IMR-90 (cell line): ENCODE results near the gene SH2D4B.

Experiments used
- BHLHE40 ChIP-seq: fragments of 150-350 bp; IDR thresholded peaks from 2 replicates; pipeline ENCODE4 v1.6.1; 2016; ENCODE audit warnings: mild to moderate bottlenecking, low read depth, low read length
- CEBPB ChIP-seq: IDR thresholded peaks from 2 replicates; pipeline ENCODE4 v1.6.1; 2012; ENCODE audit warnings: low read depth, low read length, improper control_type of control experiment
- CHD1 ChIP-seq: IDR thresholded peaks from 2 replicates; pipeline ENCODE4 v1.6.1; 2012; ENCODE audit warnings: low read depth, low read length, improper control_type of control experiment
- MAZ ChIP-seq: IDR thresholded peaks from 2 replicates; pipeline ENCODE4 v1.6.1; 2012; ENCODE audit warnings: low read depth, mild to moderate bottlenecking, low read length, improper control_type of control experiment, moderate library complexity, borderline replicate concordance
- MXI1 ChIP-seq: IDR thresholded peaks from 2 replicates; pipeline ENCODE4 v1.6.1; 2012; ENCODE audit warnings: low read depth, mild to moderate bottlenecking, low read length, moderate library complexity, borderline replicate concordance
- POLR2A ChIP-seq: IDR thresholded peaks from 2 replicates; pipeline ENCODE4 v1.6.1; 2012; ENCODE audit warnings: mild to moderate bottlenecking, low read depth, low read length
- RAD21 ChIP-seq: IDR thresholded peaks from 2 replicates; pipeline ENCODE4 v1.6.1; 2012; ENCODE audit warnings: low read length, improper control_type of control experiment
- RFX5 ChIP-seq: IDR thresholded peaks from 2 replicates; pipeline ENCODE4 v1.8.0; 2012; ENCODE audit warnings: low read depth, mild to moderate bottlenecking, low read length, moderate library complexity
- SMC3 ChIP-seq: fragments of 150-350 bp; IDR thresholded peaks from 2 replicates; pipeline ENCODE4 v1.6.1; 2016; ENCODE audit warnings: low read depth, mild to moderate bottlenecking, antibody characterized with exemption, low read length, moderate library complexity
- TF ChIP-seq, protein P1 (sequence below): conservative IDR thresholded peaks from 2 replicates; pipeline ENCODE4 v1.5.1; 2012; ENCODE audit warnings: mild to moderate bottlenecking, low read depth, low read length, improper control_type of control experiment
- TF ChIP-seq, protein P2 (sequence below): fragments of 150-350 bp; IDR thresholded peaks from 2 replicates; pipeline ENCODE4 v1.6.1; 2017; ENCODE audit warnings: mild to moderate bottlenecking, antibody characterized with exemption, low read length, low read depth
- TF ChIP-seq, protein P3 (sequence below): fragments of 150-350 bp; IDR thresholded peaks from 2 replicates; pipeline ENCODE4 v1.6.1; 2016; ENCODE audit warnings: low read depth, mild to moderate bottlenecking, low read length, moderate library complexity, borderline replicate concordance

DNA sequence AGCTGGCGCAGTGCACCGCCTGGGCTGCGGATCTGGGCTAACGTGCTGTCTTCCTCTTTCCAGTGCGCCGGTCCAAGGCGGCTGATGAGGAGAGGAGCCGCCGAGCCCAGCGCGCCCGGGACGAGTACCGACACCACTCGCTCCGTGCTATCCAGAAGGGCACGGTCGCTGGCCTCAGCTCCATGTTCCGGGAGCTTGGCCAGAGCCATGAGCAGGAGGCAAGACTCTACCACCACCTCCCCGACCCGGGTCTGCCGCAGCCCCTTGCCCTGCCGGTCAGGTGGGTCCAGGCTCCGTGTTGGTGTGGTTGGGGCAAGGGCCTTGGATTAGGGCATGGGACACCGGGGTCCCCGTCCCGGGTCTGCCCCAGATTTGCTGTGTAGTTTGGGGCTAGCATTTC, 65.8 kb downstream of the SH2D4B start:
- TF ChIP-seq, protein P1, sequence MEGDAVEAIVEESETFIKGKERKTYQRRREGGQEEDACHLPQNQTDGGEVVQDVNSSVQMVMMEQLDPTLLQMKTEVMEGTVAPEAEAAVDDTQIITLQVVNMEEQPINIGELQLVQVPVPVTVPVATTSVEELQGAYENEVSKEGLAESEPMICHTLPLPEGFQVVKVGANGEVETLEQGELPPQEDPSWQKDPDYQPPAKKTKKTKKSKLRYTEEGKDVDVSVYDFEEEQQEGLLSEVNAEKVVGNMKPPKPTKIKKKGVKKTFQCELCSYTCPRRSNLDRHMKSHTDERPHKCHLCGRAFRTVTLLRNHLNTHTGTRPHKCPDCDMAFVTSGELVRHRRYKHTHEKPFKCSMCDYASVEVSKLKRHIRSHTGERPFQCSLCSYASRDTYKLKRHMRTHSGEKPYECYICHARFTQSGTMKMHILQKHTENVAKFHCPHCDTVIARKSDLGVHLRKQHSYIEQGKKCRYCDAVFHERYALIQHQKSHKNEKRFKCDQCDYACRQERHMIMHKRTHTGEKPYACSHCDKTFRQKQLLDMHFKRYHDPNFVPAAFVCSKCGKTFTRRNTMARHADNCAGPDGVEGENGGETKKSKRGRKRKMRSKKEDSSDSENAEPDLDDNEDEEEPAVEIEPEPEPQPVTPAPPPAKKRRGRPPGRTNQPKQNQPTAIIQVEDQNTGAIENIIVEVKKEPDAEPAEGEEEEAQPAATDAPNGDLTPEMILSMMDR, result no peak
- TF ChIP-seq RAD21 (no peak), CHD1 (no peak), POLR2A (no peak), CEBPB (no peak), SMC3 (no peak), BHLHE40 (no peak), RFX5 (no peak), MXI1 (no peak), MAZ (no peak)
- TF ChIP-seq, protein P2, sequence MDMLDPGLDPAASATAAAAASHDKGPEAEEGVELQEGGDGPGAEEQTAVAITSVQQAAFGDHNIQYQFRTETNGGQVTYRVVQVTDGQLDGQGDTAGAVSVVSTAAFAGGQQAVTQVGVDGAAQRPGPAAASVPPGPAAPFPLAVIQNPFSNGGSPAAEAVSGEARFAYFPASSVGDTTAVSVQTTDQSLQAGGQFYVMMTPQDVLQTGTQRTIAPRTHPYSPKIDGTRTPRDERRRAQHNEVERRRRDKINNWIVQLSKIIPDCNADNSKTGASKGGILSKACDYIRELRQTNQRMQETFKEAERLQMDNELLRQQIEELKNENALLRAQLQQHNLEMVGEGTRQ, result no peak
- TF ChIP-seq, protein P3, sequence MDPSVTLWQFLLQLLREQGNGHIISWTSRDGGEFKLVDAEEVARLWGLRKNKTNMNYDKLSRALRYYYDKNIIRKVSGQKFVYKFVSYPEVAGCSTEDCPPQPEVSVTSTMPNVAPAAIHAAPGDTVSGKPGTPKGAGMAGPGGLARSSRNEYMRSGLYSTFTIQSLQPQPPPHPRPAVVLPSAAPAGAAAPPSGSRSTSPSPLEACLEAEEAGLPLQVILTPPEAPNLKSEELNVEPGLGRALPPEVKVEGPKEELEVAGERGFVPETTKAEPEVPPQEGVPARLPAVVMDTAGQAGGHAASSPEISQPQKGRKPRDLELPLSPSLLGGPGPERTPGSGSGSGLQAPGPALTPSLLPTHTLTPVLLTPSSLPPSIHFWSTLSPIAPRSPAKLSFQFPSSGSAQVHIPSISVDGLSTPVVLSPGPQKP, result no peak
